Measurements from ENCODE around the gene TRIM26. TPM values are rescaled to one million over a fixed set of nuclear protein-coding genes. Genes with fewer than 3 reads are reported as not detected.
A peak's percentile ranks its signal among the peaks of the same experiment; 100 is the strongest.

Gene TRIM26
- total and polyA plus RNA-seq, 2 of the 8 experiments (the other 6 are each of a cell fraction or from before 2014, with no cell fraction given), result 21.5 to 32.3 TPM

- TF ChIP-seq CTCF (IDR thresholded peaks at IDR 0.05; ENCODE audit: control extremely low read depth in 1 of 3, insufficient read depth in 1 of 3, low read depth in 1 of 3, low read length in 3 of 3) (no peak), RFX5 (IDR thresholded peaks at IDR 0.05; ENCODE audit: borderline replicate concordance, low read depth, low read length) (no peak), CHD1 (IDR thresholded peaks at IDR 0.05; ENCODE audit: low read depth, low read length) (no peak), RNF2 (IDR thresholded peaks at IDR 0.05; ENCODE audit: borderline replicate concordance, low read depth, low read length, missing control alignments, poor library complexity, severe bottlenecking) (no peak), RXRA (IDR thresholded peaks at IDR 0.05; ENCODE audit: insufficient read depth, low read depth, low read length) (no peak), KDM4A (IDR thresholded peaks at IDR 0.05; ENCODE audit: low read depth, low read length, severe bottlenecking) (peak; percentile 73), NANOG (IDR thresholded peaks at IDR 0.05; ENCODE audit: insufficient read depth, low read depth, low read length, poor library complexity, severe bottlenecking) (no peak), POLR2A (IDR thresholded peaks at IDR 0.05; ENCODE audit: control extremely low read depth in 1 of 2, low read depth in 2 of 2, low read length in 2 of 2) (peak; percentile 68 to 75), KDM1A (IDR thresholded peaks at IDR 0.05; ENCODE audit: borderline replicate concordance, low read length) (peak; percentile 91), TEAD4 (IDR thresholded peaks at IDR 0.05; ENCODE audit: low read depth, low read length) (no peak), JUND (IDR thresholded peaks at IDR 0.05; ENCODE audit: low read length) (no peak), SP2 (IDR thresholded peaks at IDR 0.05; ENCODE audit: low read length) (no peak), CHD2 (IDR thresholded peaks at IDR 0.05; ENCODE audit: low read length) (no peak), ZNF274 (IDR thresholded peaks at IDR 0.05; ENCODE audit: borderline replicate concordance, extremely low read depth, low read length) (no peak), BRCA1 (IDR thresholded peaks at IDR 0.05; ENCODE audit: low read depth, low read length) (no peak), E2F6 (IDR thresholded peaks at IDR 0.05) (peak; percentile 75; the same call in 1 of the 2 replicates), USF2 (IDR thresholded peaks at IDR 0.05; ENCODE audit: low read length) (no peak), BCL11A (IDR thresholded peaks at IDR 0.05; ENCODE audit: low read depth in 2 of 2, low read length in 2 of 2) (no peak), TAF1 (IDR thresholded peaks at IDR 0.05; ENCODE audit: low read depth, low read length) (no peak; the same call in none of the 2 replicates), MAX (IDR thresholded peaks at IDR 0.05) (peak; percentile 94)
Observed at GRCh38 chr6:30213957-30214656, 901 bp upstream of the TRIM26 start (continued).
